HepG2 (cell line): Measurements from ENCODE around the gene ITGB6. TPM values are rescaled to one million over a fixed set of nuclear protein-coding genes. Genes with fewer than 3 reads are reported as not detected.

Experiments used
- ATAC-seq: fragments of 200-7000 bp; cut with Tn5 transposase; 3 replicates; pipeline ENCODE4 v1.9.1; 2020; ENCODE audit warnings: mild to moderate bottlenecking, moderate library complexity
- BruUV-seq: library from RNA; stranded (reverse); fragments of 400-500 nt; replicated peaks from 2 replicates; lab custom pipeline; 2021; lab: Mats Ljungman, UMichigan
- CTCF ChIA-PET: fragments of 300-600 bp; formaldehyde crosslinking; extraction: SDS; loops from one replicate; lab custom pipeline; 2021; ENCODE audit warnings: low total read pairs, inconsistent platforms, low intra/inter-chr PET ratio; lab: Yijun Ruan, JAX
- POLR2A ChIA-PET: fragments of 350-600 bp; sonication (Branson Sonifier 250); formaldehyde crosslinking; loops from one replicate; lab custom pipeline; 2020; ENCODE audit warnings: antibody characterized with exemption, inconsistent platforms; lab: Yijun Ruan, JAX
- DNase-seq: peaks from one replicate; pipeline ENCODE4 v3.0.0-alpha.2; 2015; ENCODE audit warnings: low spot score
- FAIRE-seq: peaks from 3 replicates; lab custom pipeline; 2011; peaks lifted over from hg19 to GRCh38; lab: Jason Lieb, UNC
- H2AFZ ChIP-seq: one replicate; pipeline ENCODE4 v1.6.1; 2011; ENCODE audit warnings: low read length, inconsistent platforms
- H3K27ac ChIP-seq: fragments of 300-600 bp; 3 replicates; pipeline ENCODE4 v1.8.0; 2011; ENCODE audit warnings: mixed run types, mild to moderate bottlenecking, mixed read lengths, low read length, inconsistent platforms; ENCODE audit not compliant: insufficient read depth; ENCODE audit errors: extremely low read length
- H3K27me3 ChIP-seq, 2 experiments: fragments of 200-600 bp in 1 of 2; 2 replicates in 1 of 2; 3 replicates in 1 of 2; pipeline versions ENCODE4 v1.6.0 to v1.8.0; 2011; ENCODE audit warnings: low read length in 2 of 2, mild to moderate bottlenecking in 2 of 2, moderate library complexity in 2 of 2, inconsistent platforms in 1 of 2; ENCODE audit not compliant: insufficient read depth in 2 of 2, control insufficient read depth in 1 of 2
- H3K36me3 ChIP-seq, 2 experiments: fragments of 200-600 bp in 1 of 2; replicated peaks in 1 of 2; 2 replicates in 1 of 2; 3 replicates in 1 of 2; pipeline versions ENCODE4 v1.5.1 to v1.8.0; 2011; ENCODE audit warnings: low read length in 2 of 2, inconsistent platforms in 1 of 2; ENCODE audit not compliant: insufficient read depth in 2 of 2, control insufficient read depth in 1 of 2
- H3K4me1 ChIP-seq: 2 replicates; pipeline ENCODE4 v1.5.1; 2012; ENCODE audit warnings: low read length, inconsistent platforms; ENCODE audit not compliant: insufficient read depth
- H3K4me2 ChIP-seq: 2 replicates; pipeline ENCODE4 v1.6.0; 2011; ENCODE audit warnings: low read depth, low read length, inconsistent platforms
- H3K4me3 ChIP-seq, 3 experiments: fragments of 200-600 bp in 1 of 3; sonication (generic), shearing (Covaris generic) in 1 of 3; replicated peaks in 1 of 3; 2 replicates each; pipeline ENCODE4 v1.5.1; 2011 to 2016; ENCODE audit warnings: low read length in 3 of 3, inconsistent platforms in 2 of 3, low read depth in 2 of 3, mild to moderate bottlenecking in 2 of 3, control low read depth in 1 of 3, mixed read lengths in 1 of 3; ENCODE audit not compliant: insufficient read depth in 1 of 3
- H3K79me2 ChIP-seq: one replicate; pipeline ENCODE4 v1.6.1; 2011; ENCODE audit warnings: low read length, inconsistent platforms; ENCODE audit not compliant: insufficient read depth
- H3K9ac ChIP-seq: 2 replicates; pipeline ENCODE4 v1.6.0; 2011; ENCODE audit warnings: mild to moderate bottlenecking, low read depth, low read length, inconsistent platforms; ENCODE audit not compliant: insufficient read depth
- H3K9me3 ChIP-seq: 2 replicates; pipeline ENCODE4 v1.5.1; 2012; ENCODE audit warnings: mild to moderate bottlenecking, low read length
- H4K20me1 ChIP-seq: 2 replicates; pipeline ENCODE4 v1.6.0; 2011; ENCODE audit warnings: inconsistent platforms, mild to moderate bottlenecking, low read length, moderate library complexity; ENCODE audit not compliant: insufficient read depth
- ATF3 ChIP-seq: sonication (generic); formaldehyde crosslinking; IDR thresholded peaks from 2 replicates; pipeline ENCODE4 v1.4.0; 2020; ENCODE audit warnings: missing genetic modification reagents
- BRCA1 ChIP-seq: sonication (generic); formaldehyde crosslinking; IDR thresholded peaks from 2 replicates; pipeline ENCODE4 v1.4.0; 2020; ENCODE audit warnings: missing genetic modification reagents
- DDIT3 ChIP-seq: sonication (generic); formaldehyde crosslinking; IDR thresholded peaks from 2 replicates; pipeline ENCODE4 v1.4.0; 2020; ENCODE audit warnings: mild to moderate bottlenecking, missing genetic modification reagents
- HHEX ChIP-seq: IDR thresholded peaks from 2 replicates; pipeline ENCODE4 v1.6.1; 2016; ENCODE audit warnings: control low read depth
- HOXA5 ChIP-seq: sonication (generic); formaldehyde crosslinking; IDR thresholded peaks from 2 replicates; pipeline ENCODE4 v1.4.0; 2020; ENCODE audit warnings: missing genetic modification reagents
- KDM5B ChIP-seq: sonication (generic); formaldehyde crosslinking; IDR thresholded peaks from 2 replicates; pipeline ENCODE4 v1.4.0; 2020; ENCODE audit warnings: missing genetic modification reagents, mild to moderate bottlenecking, borderline replicate concordance
- LRRFIP1 ChIP-seq: sonication (generic); formaldehyde crosslinking; conservative IDR thresholded peaks from 2 replicates; pipeline ENCODE4 v1.4.0; 2020; ENCODE audit warnings: missing genetic modification reagents
- POLR2G ChIP-seq: fragments of 200-400 bp; formaldehyde crosslinking; IDR thresholded peaks from 2 replicates; pipeline ENCODE4 v1.6.1; 2018; ENCODE audit warnings: mild to moderate bottlenecking, low read depth, low read length, moderate library complexity
- RXRA ChIP-seq: sonication (generic); formaldehyde crosslinking; IDR thresholded peaks from 2 replicates; pipeline ENCODE4 v1.5.1; 2020; ENCODE audit warnings: missing genetic modification reagents
- SMARCC2 ChIP-seq: fragments of 450-650 bp; IDR thresholded peaks from 2 replicates; pipeline ENCODE4 v1.6.1; 2017; ENCODE audit warnings: antibody characterized with exemption, mild to moderate bottlenecking
- ZBTB10 ChIP-seq: sonication (generic); formaldehyde crosslinking; IDR thresholded peaks from 2 replicates; pipeline ENCODE4 v1.4.0; 2020; ENCODE audit warnings: missing genetic modification reagents, borderline replicate concordance
- ZNF333 ChIP-seq: sonication (generic); formaldehyde crosslinking; IDR thresholded peaks from 2 replicates; pipeline ENCODE4 v1.4.0; 2020; ENCODE audit warnings: mild to moderate bottlenecking, missing genetic modification reagents, borderline replicate concordance
- ZNF556 ChIP-seq: sonication (generic); formaldehyde crosslinking; IDR thresholded peaks from 2 replicates; pipeline ENCODE4 v1.4.0; 2020; ENCODE audit warnings: mild to moderate bottlenecking, missing genetic modification reagents, borderline replicate concordance
- ZNF574 ChIP-seq: sonication (generic); formaldehyde crosslinking; IDR thresholded peaks from 2 replicates; pipeline ENCODE4 v1.4.0; 2020; ENCODE audit warnings: missing genetic modification reagents
- ZNF629 ChIP-seq: sonication (generic); formaldehyde crosslinking; conservative IDR thresholded peaks from 2 replicates; pipeline ENCODE4 v1.5.0; 2020; ENCODE audit warnings: missing genetic modification reagents
- ZNF670 ChIP-seq: sonication (generic); formaldehyde crosslinking; IDR thresholded peaks from 2 replicates; pipeline ENCODE4 v1.8.0; 2022; ENCODE audit warnings: mild to moderate bottlenecking, missing genetic modification reagents, borderline replicate concordance
- ZSCAN22 ChIP-seq: sonication (generic); formaldehyde crosslinking; IDR thresholded peaks from 2 replicates; pipeline ENCODE4 v1.4.0; 2020; ENCODE audit warnings: mild to moderate bottlenecking, missing genetic modification reagents
- whole genome bisulfite sequencing: methylation state at CpG from one replicate; pipeline ENCODE4 v1.1.6; 2017; ENCODE audit warnings: low lambda C conversion rate; 5-methylcytosine and 5-hydroxymethylcytosine counted together
- in situ Hi-C: cut with HindIII; loops from 2 replicates; pipeline ENCODE4 v1.10.0; 2017; ENCODE audit warnings: low pct_unique_long_range_greater_than_20kb; ENCODE audit not compliant: extremely low pct_ligation_motif_present
- intact Hi-C: fragments of 100-400 bp; cut with micrococcal nuclease; formaldehyde crosslinking; loops from one replicate; pipeline ENCODE4 v1.10.0; 2022; ENCODE audit not compliant: unreplicated experiment
- polyA plus RNA-seq, 8 experiments: library from polyadenylated mRNA; depleted of rRNA in 3 of 8; stranded (reverse) in 7 of 8; unstranded in 1 of 8; fragments of >200 nt; fragmentation: Illumina TruSeq in 4 of 8; extraction: Trizol in 4 of 8; gene quantifications; 2 replicates each; pipeline versions ENCODE4 v1.2.1 to v1.2.3, GENCODE V29; 2011 to 2016; ENCODE audit warnings: low read depth in 4 of 8, missing spikeins in 1 of 8, mixed read lengths in 1 of 8; ENCODE audit not compliant: insufficient read depth in 1 of 8
- total RNA-seq, 5 experiments: library from RNA; depleted of rRNA; stranded (reverse); fragments of >200 nt; fragmentation: Illumina TruSeq; extraction: Trizol; gene quantifications; 2 replicates each; pipeline ENCODE4 v1.2.3, GENCODE V29; 2016; ENCODE audit warnings: low read depth in 1 of 5

ITGB6 gene
- total and polyA plus RNA-seq, 2 of the 13 experiments (the other 11 are each of a cell fraction or from before 2014, with no cell fraction given), result not detected

GRCh38 chr2:160165081-160165480 lies 35.0 kb downstream of the ITGB6 start:
- CTCF ChIA-PET, result no interaction called here
- Histone ChIP-seq H4K20me1 (no peaks in the 10 kb centered on the region), H3K4me1 (no peaks in the 10 kb centered on the region), H3K27ac (no peak overlapping the region), H3K4me3 (no peak overlapping the region), H3K36me3 (no peaks in the 10 kb centered on the region), H3K27me3 (peaks cover 0 to 4% of the 10 kb centered on the region in 2 experiments; a peak in 1 of 5 replicates), H3K4me2 (no peak overlapping the region), H3K9me3 (no peaks in the 10 kb centered on the region)
- no TSS peak for BruUV-seq
- in situ Hi-C loops, result no loop called here
- 28% methylated on average over 2 of the region's 2 CpGs for WGBS
- TF ChIP-seq BRCA1 (no peak), HOXA5 (CRISPR knock-in tag) (no peak), KDM5B (no peak), ZNF629 (CRISPR knock-in tag) (no peak), HHEX (CRISPR knock-in tag) (no peak), ZNF556 (CRISPR knock-in tag) (no peak), ZNF333 (no peak), RXRA (no peak), DDIT3 (CRISPR knock-in tag) (no peak), ZNF670 (CRISPR knock-in tag) (no peak), ZSCAN22 (CRISPR knock-in tag) (no peak), LRRFIP1 (CRISPR knock-in tag) (no peak), POLR2G (no peak), ZBTB10 (CRISPR knock-in tag) (no peak), ATF3 (CRISPR knock-in tag) (no peak), SMARCC2 (no peak), ZNF574 (CRISPR knock-in tag) (no peak)
- TF ChIP-seq, all 625 proteins: peak for 0
- intact Hi-C loops, result no loop called here
- Histone ChIP-seq H2AFZ (no peak overlapping the region), H3K79me2 (no peaks in the 10 kb centered on the region), H3K9ac (no peak overlapping the region)
- no peak for DNase-seq
- ATAC-seq, result no peak
- no peak for FAIRE-seq
- POLR2A ChIA-PET, result no interaction called here
